HUDEP-2 (cell line): ENCODE results near the gene SORCS1.

Experiments used
- DNase-seq, 76 experiments: peaks; one replicate each; lab custom pipeline; 2025; ENCODE audit not compliant: unreplicated experiment in 76 of 76; lab: John Stamatoyannopoulos, UW

Gene SORCS1

GRCh38 chr10:106999118-106999707 is 165.3 kb downstream of the SORCS1 start:
- DNase-seq = no peak

DNA sequence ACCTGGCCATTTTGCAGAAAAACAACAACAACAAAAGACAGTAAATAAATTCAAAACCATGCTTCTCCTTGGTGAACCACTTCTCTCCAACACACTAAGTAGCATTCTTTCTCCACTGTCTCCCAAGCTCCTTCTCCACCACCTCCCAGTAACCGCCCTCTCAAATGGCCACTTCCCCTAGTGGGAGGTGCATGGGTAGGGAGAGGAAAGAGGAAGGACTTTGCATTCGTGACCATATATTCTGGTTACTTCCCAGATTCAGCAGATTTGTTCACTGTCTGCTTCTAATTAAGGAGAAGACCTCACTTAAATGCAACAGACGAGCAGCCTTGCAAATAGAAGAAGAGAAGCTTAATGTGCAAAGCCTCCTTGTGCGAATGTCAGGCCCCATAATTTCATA is 166.8 kb downstream of the SORCS1 start:
- DNase-seq = no peak

- no peak for DNase-seq
Measured at GRCh38 chr10:106996510-106996909, 168.0 kb downstream of the SORCS1 start.

DNA sequence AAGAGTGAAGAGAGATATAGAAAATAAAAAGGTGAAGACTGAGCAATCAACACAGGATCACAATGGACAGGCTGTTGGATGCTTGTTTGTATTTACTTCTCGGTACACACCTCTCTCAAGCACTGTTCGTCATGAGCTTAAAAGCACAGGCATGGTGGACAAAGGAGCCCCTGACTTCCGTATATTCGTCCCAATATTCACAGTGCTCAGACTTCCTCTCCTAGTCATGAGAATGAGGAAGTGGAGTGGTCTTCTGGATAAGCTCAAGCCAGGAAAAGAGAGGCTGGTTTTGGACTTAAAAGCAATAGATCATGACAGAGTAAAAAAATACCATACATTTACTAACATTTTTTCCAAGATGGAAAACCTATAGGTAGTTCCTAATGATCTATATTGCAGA is 172.5 kb downstream of the SORCS1 start:
- no peak for DNase-seq

- no peak for DNase-seq
Measured at GRCh38 chr10:106991091-106991490, 173.4 kb downstream of the SORCS1 start.

GRCh38 chr10:106987362-106987761 is 177.1 kb downstream of the SORCS1 start:
- no peak for DNase-seq

- DNase-seq = no peak
Measured at GRCh38 chr10:106982268-106982667, 182.2 kb downstream of the SORCS1 start.

- no peak for DNase-seq
Measured at GRCh38 chr10:106981452-106982075, 182.9 kb downstream of the SORCS1 start.

DNA sequence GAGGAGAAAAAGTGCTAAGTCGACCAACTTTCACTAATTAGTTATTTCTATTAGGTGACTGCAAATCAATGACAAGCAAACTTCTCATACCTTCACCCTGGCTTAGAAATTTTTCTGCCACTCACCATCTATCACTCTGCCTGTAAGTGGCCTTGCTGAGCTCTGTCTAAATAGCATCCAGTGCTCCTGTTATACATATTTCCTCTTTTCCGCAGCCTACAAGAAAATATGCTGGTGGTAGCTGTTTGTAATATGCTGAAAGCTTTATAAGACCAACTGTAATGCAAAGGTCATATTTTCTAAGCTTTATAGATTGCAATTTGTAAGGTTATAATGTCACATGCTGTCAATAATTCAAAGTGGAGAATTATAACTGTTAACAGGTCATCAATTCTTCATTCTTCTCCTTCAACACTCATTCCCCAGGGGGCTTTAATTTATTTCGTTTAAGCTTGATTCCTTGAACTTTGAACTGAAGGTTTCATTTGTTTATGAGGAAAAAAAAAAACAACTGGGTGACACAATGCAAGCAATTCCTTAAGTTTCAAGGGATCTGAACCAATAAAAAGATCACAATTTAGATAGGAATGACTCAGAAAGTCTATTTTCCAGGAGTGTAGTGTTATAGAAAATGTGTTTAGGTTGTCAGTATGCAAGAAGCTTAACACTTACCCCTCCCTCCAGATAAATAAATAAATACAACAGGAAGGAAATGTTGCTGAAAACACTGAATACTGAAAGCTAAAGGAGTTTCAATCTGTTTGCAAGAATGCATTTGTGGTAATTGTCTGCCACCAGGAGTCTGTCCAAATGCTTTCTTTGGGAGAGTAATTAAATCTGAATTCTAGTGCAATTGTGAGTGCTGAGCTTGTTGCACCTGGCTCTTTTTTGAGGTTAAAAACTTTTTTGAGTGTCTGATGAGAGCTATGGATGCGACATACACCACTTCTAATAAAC is 183.7 kb downstream of the SORCS1 start:
- no peak for DNase-seq

- DNase-seq = no peak
Measured at GRCh38 chr10:106978756-106979155, 185.8 kb downstream of the SORCS1 start.

DNA sequence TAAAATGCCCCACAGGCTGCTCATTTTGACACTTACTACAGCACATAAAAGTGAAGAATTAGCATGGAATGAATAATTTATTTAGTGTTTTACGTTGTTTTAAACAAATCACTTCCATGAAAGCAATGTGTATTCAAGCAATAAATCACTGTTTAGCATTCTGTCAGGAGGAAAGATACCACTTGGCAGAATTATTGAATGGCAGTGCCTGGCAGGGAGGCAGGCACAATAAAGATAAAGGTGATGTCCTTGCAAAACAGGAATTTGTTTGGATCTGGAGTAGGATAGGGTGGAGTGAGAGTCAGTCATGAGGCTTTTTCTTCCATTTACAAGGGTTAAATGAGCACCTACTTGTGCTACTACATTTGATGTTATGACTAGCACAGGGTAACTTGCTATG is 190.8 kb downstream of the SORCS1 start:
- no peak for DNase-seq

DNA sequence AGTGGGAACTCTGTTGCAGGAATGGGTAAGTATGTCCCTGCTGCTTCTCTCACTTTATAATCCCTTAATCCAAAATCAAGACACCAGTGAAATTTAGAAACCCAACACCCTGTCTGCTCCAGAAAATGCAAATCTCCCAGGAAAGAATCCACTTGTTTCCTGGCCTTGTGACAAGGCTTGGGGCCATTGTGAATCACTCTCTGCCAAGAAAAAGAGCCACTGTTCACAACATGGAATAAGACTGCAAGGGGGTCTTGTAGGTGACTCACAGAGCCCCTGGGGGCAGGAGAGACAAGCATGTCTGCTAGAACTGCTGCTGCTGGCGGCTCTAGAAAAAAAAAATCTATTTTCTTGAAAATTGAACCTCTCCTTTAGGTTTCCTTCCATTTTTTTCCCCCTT is 191.2 kb downstream of the SORCS1 start:
- DNase-seq = no peak

DNA sequence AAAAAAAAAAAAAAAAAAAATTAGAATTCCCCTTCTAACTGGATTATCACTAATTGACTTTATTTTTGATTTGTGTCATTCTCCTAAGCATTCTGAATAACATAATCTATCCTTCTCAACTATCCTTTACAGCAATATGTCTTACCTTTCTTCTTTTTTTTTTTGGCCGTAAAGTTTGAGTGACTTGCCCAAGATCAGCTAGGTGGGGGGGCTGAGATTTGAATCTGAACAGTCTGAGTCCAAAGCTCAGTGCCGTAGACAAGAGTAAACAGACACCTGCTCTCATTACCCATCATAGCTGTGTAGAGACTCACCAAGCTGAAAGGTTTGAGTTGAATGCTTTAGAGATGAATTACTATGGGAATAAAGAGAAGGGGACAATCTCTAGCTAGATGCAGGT is 192.1 kb downstream of the SORCS1 start:
- DNase-seq = no peak

GRCh38 chr10:106971411-106971831 is 193.1 kb downstream of the SORCS1 start:
- DNase-seq = no peak

GRCh38 chr10:106967452-106967851 is 197.1 kb downstream of the SORCS1 start:
- DNase-seq = no peak

GRCh38 chr10:106960812-106961211 is 203.7 kb downstream of the SORCS1 start:
- no peak for DNase-seq

GRCh38 chr10:106959521-106959920 is 205.0 kb downstream of the SORCS1 start:
- DNase-seq = no peak

- no peak for DNase-seq
Measured at GRCh38 chr10:106958589-106959361, 205.7 kb downstream of the SORCS1 start.

- DNase-seq = no peak
Measured at GRCh38 chr10:106957823-106958588, 206.5 kb downstream of the SORCS1 start.
